Muscle layer of colon (tissue), 2 donors: ENCODE measurements around the gene TRMT11.
"Not testable (repeated sequence)": the region's sequence is repeated elsewhere in the genome, so short reads cannot be mapped to it uniquely, and the experiment has no call there.

Experiments
- H3K27ac ChIP-seq: one replicate; pipeline ENCODE4 v1.7.0; 2013; ENCODE audit warnings: low read depth, mild to moderate bottlenecking, low read length, moderate library complexity
- H3K27me3 ChIP-seq, 2 donors: one replicate each; pipeline ENCODE4 v1.7.0; 2013; ENCODE audit warnings: low read length in 2 of 2, mild to moderate bottlenecking in 2 of 2; ENCODE audit not compliant: insufficient read depth in 2 of 2, control insufficient read depth in 1 of 2
- H3K36me3 ChIP-seq: one replicate; pipeline ENCODE4 v1.7.0; 2013; ENCODE audit warnings: mild to moderate bottlenecking, low read length; ENCODE audit not compliant: insufficient read depth
- H3K4me1 ChIP-seq: one replicate; pipeline ENCODE4 v1.7.0; 2013; ENCODE audit warnings: mild to moderate bottlenecking, low read length; ENCODE audit not compliant: insufficient read depth
- H3K4me3 ChIP-seq, 2 donors: one replicate each; pipeline ENCODE4 v1.7.0; 2013; ENCODE audit warnings: low read length in 2 of 2, low read depth in 1 of 2, mild to moderate bottlenecking in 1 of 2, moderate library complexity in 1 of 2
- H3K9ac ChIP-seq: one replicate; pipeline ENCODE4 v1.7.0; 2013; ENCODE audit warnings: low read length
- H3K9me3 ChIP-seq: one replicate; pipeline ENCODE4 v1.7.0; 2013; ENCODE audit warnings: mild to moderate bottlenecking, low read length
- donor health status: abdominal sarcoma.
- donor health status: Adenocarcinoma of cecum.

TRMT11 gene

DNA sequence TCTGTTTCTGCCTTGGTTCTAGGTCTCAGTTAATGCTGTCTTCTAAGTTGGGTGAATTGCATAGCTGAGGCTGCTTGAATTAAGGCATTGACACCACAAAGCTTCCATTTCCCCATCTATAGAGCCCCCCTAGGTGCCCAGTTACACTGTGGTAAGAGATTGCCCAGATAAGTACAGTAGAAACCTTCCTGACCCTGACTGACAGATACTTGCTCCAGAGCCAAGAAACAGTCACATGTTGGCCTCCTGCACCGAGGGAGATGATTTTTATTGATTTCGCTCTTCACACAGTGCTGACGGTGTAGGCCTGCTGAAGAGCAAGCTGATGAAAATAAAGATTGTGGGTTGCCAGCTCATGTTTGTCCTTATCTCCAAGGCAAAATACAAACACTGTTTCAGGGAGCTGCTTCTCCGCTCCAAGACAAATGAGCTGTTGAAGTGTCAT is 67.9 kb downstream of the TRMT11 start:
- no peaks in the 10 kb centered on the region for H3K9me3 ChIP-seq
- no peak overlapping the region for H3K9ac ChIP-seq
- no peak overlapping the region for H3K27ac ChIP-seq
- H3K4me3 ChIP-seq = no peak overlapping the region
- H3K4me1 ChIP-seq = peaks cover 18% of the 10 kb centered on the region
- no peaks in the 10 kb centered on the region for H3K27me3 ChIP-seq
- no peaks in the 10 kb centered on the region for H3K36me3 ChIP-seq

DNA sequence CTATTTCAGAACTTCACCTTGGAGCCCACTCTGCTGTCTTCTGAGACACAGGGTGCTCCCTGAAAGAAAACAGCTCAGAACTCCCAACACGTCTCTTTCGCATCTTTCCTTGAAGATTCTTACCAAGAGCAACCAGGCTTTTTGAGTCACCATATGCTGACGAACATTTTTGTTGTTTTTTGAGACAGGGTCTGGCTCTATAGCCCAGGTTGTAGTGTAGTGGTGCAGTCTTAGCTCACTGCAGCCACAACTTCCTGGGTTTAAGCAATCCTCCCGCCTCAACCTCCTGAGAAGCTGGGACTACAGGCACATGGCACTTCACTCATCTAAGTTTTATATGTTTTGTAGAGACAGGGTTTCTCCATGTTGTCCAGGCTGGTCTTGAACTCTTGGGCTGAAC is 68.5 kb downstream of the TRMT11 start:
- Histone ChIP-seq H3K4me3 (no peak overlapping the region), H3K9ac (no peak overlapping the region), H3K36me3 (no peaks in the 10 kb centered on the region), H3K27ac (no peak overlapping the region), H3K4me1 (peaks cover 18% of the 10 kb centered on the region), H3K9me3 (no peaks in the 10 kb centered on the region), H3K27me3 (no peaks in the 10 kb centered on the region)

DNA sequence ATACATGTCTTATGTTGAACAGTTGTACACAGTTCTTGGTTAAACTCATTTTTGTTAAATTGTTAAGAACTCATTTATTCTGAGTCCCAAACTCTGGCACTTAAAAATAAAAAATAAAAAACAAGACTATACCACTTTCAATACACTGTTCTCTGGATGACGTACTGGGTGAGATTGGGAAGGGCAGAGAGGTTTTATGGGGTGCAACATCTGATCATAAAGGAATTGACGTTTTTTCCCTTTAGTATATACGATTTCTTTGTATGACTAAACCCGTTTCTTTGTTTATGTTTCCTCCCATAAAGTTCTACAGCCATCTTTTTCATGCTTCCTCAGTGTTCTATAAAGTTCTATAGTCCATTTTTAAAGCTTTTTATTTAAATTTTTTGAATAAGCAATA is 69.1 kb downstream of the TRMT11 start:
- no peak overlapping the region for H3K27ac ChIP-seq
- H3K36me3 ChIP-seq = no peaks in the 10 kb centered on the region
- peaks cover 18% of the 10 kb centered on the region for H3K4me1 ChIP-seq
- no peak overlapping the region for H3K4me3 ChIP-seq
- H3K9ac ChIP-seq = no peak overlapping the region
- H3K27me3 ChIP-seq = no peaks in the 10 kb centered on the region
- H3K9me3 ChIP-seq = no peaks in the 10 kb centered on the region

DNA sequence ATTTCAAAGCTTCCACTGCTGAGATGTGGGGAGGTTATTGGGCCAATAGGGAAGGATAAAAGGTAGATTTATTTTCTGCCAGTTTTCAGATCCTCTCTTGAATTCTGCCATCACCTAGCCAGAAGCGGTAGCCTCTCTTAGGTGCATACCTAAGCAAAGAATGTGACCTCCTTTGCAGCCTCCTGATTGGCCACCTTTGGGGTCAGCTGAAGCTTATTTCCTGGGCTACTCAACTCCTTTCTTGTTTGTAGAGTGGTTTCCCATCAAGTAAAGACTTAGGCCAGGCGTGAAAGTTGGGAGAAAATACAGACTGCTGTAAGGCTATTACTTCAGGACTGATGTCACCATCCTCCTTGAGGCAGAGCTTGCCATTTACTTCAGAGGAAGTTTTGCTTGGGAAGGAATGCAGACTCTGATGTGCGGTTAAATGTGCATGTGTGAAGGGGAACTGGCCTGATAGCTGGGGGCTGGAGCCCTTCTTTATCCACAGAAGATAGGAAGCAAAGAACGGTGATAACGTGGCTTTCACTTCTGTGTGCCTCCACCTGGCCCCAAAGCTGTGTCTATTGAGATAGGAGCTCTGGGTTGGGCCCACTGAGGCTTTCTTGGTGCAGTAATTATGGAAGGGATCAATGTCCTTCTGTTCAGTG is 70.1 kb downstream of the TRMT11 start:
- no peak overlapping the region for H3K27ac ChIP-seq
- no peaks in the 10 kb centered on the region for H3K9me3 ChIP-seq
- H3K4me1 ChIP-seq = peaks cover 18% of the 10 kb centered on the region
- no peaks in the 10 kb centered on the region for H3K27me3 ChIP-seq
- H3K4me3 ChIP-seq = no peak overlapping the region
- no peak overlapping the region for H3K9ac ChIP-seq
- H3K36me3 ChIP-seq = no peaks in the 10 kb centered on the region

DNA sequence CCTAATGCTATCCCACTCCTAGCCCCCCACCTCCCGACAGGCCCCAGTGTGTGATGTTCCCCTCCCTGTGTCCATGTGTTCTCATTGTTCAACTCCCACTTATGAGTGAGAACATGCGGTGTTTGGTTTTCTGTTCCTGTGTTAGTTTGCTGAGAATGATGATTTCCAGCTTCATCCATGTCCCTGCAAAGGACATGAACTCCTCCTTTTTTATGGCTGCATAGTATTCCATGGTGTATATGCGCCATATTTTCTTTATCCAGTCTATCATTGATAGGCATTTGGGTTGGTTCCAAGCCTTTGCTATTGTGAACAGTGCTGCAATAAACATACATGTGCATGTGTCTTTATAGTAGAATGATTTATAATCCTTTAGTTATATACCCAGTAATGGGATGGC is 71.7 kb downstream of the TRMT11 start:
- not testable (repeated sequence) for H3K27me3 ChIP-seq, H3K36me3 ChIP-seq, H3K9ac ChIP-seq, H3K4me3 ChIP-seq, H3K9me3 ChIP-seq, H3K27ac ChIP-seq
- peaks cover 18% of the 10 kb centered on the region for H3K4me1 ChIP-seq

DNA sequence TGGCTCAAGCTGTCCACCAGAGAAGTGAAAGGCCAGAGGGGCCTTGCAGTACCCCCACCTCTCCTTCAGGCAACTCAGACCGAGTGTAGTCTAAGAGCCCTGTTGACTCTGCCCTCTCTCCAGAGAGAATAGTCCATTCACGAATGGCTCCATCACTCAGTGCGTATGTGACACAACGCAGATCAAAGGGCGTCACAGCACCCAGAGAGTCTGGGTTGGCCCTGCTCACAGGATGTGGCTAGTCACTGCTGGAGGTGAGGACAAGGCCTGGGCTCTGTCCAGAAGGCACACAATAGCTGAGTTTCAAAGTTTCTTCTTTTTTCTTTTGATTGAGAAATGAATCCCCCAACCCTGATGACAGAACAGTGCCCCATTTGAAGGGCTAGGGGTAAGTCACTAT is 74.1 kb downstream of the TRMT11 start:
- Histone ChIP-seq H3K4me3 (no peak overlapping the region), H3K9me3 (no peaks in the 10 kb centered on the region), H3K36me3 (no peaks in the 10 kb centered on the region), H3K4me1 (no peaks in the 10 kb centered on the region), H3K9ac (no peak overlapping the region), H3K27me3 (no peaks in the 10 kb centered on the region), H3K27ac (no peak overlapping the region)

DNA sequence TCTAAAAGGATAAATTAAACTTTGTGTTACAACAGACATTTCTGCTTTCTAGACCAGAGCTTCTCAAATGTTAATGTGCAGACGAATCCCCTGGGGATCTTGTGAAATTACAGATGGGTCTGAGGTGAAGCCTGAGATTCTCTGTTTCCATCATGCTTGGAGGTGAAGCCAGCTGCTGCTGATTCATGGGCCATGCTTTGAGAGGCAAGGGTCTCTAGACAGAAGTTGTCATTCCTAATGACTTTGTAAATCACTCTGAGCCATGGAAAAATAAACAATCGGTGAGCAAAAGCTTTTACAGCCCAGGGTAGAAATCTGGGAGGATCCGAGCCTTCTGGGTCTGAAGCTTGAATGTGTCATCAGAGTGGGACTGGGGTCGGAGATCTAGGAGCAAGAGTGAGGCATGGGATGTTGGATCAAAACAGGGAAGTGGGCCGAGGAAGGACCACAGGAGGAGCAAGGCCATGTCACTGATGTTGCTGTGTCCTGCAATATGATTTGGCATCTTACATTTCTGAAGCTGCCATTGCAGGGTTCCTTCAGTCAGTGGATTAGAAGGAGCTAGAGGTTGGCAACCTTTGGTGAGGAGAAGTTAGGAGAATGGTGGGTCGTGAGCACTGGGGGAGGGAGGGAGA is 77.3 kb downstream of the TRMT11 start:
- no peak overlapping the region for H3K27ac ChIP-seq
- no peaks in the 10 kb centered on the region for H3K36me3 ChIP-seq
- no peaks in the 10 kb centered on the region for H3K9me3 ChIP-seq
- no peaks in the 10 kb centered on the region for H3K27me3 ChIP-seq
- H3K9ac ChIP-seq = no peak overlapping the region
- no peaks in the 10 kb centered on the region for H3K4me1 ChIP-seq
- no peak overlapping the region for H3K4me3 ChIP-seq

DNA sequence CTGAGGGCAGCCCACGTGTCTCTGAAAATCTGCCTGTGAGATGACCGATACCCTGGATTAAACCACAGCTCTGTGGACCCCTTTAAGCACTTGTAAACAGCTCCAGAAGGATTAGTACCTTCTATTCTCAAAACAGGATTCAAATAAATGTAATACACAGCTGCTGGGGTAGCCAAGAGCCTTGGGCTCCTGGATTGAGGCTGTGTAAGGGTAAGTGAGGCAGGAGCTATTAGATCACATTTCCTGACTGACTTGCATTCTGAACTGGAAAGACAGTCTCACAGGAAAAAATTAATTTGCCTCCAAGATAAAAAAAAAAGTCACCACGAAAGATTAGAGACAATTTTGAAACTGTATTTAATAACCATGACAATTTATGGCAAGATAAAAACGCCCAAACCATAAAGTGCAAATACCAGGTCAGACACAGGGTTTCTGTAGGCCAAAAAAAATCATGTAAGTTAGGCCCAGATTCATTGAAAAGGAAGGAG is 78.0 kb downstream of the TRMT11 start:
- H3K36me3 ChIP-seq = no peaks in the 10 kb centered on the region
- no peaks in the 10 kb centered on the region for H3K4me1 ChIP-seq
- H3K4me3 ChIP-seq = no peak overlapping the region
- H3K27me3 ChIP-seq = no peaks in the 10 kb centered on the region
- no peaks in the 10 kb centered on the region for H3K9me3 ChIP-seq
- H3K9ac ChIP-seq = no peak overlapping the region
- H3K27ac ChIP-seq = no peak overlapping the region

DNA sequence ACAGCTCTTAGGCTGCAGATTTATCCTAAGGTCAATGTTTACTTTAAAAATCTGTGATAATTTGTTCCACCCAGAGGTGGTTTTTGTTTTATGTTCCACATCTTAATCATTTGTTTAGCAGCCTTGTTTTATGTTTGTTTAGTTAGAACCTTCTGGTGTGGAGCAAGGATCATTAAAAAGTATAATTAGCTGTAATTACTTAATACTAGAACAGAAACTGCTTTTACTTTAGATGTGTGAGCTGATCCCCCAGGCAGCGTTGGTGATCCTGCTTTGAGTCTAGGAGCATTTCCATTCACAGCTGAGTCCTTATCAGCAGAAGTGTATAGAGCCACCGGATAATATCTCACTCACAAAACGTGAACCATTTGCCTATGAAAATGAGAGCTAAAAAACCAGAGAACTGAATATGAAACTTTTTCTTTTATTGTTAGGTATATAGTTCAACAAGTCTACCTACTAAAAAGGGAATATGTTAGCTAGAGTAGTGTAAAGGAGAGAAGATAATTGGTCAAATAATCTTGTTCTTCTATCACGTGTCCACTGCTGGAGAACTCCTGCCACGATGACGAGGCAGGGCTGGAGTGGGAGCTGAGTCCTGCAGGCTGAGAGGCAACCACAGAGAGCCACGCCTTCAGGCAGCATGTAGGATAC is 78.5 kb downstream of the TRMT11 start:
- Histone ChIP-seq H3K9ac (no peak overlapping the region), H3K27ac (no peak overlapping the region)

DNA sequence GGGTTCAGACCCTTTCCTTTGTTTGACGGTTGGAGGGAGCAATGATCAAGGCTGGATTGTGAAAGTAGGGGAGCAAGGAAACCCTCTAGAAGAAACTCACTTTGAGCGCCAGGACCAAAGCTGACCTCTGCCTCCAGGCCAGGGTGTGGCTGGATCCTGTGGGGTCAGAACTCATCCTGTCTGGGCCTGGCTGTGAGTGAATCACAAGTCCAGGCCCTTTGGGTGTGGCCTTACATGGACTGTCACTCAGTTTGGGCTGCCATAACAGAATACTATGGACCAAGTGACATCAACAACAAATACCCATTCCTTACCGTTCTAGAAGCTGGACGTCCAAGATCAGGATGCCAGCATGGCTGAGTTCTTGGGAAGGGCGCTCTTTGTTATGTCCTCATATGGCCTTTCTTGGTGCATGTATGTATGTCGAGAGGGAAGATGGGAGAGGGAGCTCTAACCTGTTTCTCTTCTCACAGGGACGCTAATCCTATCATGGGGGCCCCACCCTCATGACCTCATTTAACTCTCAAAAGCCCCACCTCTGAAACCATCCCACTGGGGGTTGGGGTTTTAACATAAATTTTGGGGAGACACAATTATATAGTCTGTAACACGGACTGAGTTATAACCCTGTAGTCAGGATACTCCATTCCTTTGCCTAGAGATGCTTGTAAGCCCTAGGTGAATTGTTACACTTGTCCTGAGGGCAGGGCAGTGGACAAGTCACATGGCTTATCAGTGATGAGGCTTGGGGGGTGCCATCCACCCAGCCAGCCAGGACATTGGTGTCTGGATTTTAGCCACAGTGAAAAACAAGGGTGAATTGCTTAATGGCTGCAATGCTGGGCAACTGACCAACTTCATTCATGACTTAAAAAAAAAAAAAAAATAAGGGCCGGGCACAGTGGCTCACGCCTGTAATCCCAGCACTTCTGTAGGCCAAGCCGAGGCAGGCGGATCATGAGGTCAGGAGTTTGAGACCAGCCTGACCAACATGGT is 80.0 kb downstream of the TRMT11 start:
- no peak overlapping the region for H3K27ac ChIP-seq
- H3K4me1 ChIP-seq = no peaks in the 10 kb centered on the region
- no peak overlapping the region for H3K9ac ChIP-seq
- no peaks in the 10 kb centered on the region for H3K27me3 ChIP-seq
- no peaks in the 10 kb centered on the region for H3K36me3 ChIP-seq
- no peaks in the 10 kb centered on the region for H3K9me3 ChIP-seq
- no peak overlapping the region for H3K4me3 ChIP-seq

More for the DNA sequence above, 78.5 kb downstream of the TRMT11 start:
- H3K9me3 ChIP-seq = no peaks in the 10 kb centered on the region
- no peaks in the 10 kb centered on the region for H3K4me1 ChIP-seq
- H3K4me3 ChIP-seq = no peak overlapping the region
- no peaks in the 10 kb centered on the region for H3K36me3 ChIP-seq
- no peaks in the 10 kb centered on the region for H3K27me3 ChIP-seq

DNA sequence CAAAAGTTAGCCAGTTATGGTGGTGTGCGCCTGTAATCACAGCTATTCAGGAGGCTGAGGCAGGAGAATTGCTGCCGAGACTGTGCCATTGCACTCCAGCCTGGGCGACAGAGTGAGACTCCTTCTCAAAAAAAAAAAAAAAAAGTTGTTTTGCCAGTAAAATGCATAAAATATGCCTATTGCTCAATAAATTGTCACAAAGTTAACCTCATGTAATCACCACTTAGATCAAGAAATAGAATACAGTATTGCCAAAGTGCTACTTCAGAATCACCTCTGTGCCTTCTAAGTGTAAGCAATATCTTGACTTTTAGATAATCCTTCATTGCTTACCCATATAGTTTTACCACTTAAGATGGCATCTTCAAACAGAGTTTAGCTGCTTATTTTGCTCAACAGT is 80.7 kb downstream of the TRMT11 start:
- Histone ChIP-seq H3K36me3 (no peaks in the 10 kb centered on the region), H3K27me3 (no peaks in the 10 kb centered on the region), H3K27ac (no peak overlapping the region), H3K9me3 (no peaks in the 10 kb centered on the region), H3K4me1 (no peaks in the 10 kb centered on the region), H3K9ac (no peak overlapping the region), H3K4me3 (no peak overlapping the region)
